AG04450 (cell line): Measurements from ENCODE around the gene TIMM23. TPM values are rescaled to one million over a fixed set of nuclear protein-coding genes. Genes with fewer than 3 reads are reported as not detected.
A peak's percentile ranks its signal among the peaks of the same experiment; 100 is the strongest.

Experiments
- CTCF ChIA-PET: fragments of 300-600, 350-600 bp; formaldehyde crosslinking; extraction: SDS; loops from one replicate; lab custom pipeline; 2022; ENCODE audit warnings: antibody characterized with exemption, inconsistent platforms; lab: Charles Lee
- POLR2A ChIA-PET: fragments of 350-600 bp; formaldehyde crosslinking; extraction: SDS; loops from one replicate; lab custom pipeline; 2021; ENCODE audit warnings: antibody characterized with exemption, inconsistent platforms; lab: Yijun Ruan, JAX
- DNase-seq: peaks from one replicate; pipeline ENCODE4 v3.0.0-alpha.2; 2011; ENCODE audit warnings: low read depth, low spot score
- H3K27ac ChIP-seq: one replicate; pipeline ENCODE4 v1.5.1; 2012; ENCODE audit warnings: low read depth, low read length, control low read depth
- H3K27me3 ChIP-seq: one replicate; pipeline ENCODE4 v1.6.0; 2012; ENCODE audit warnings: low read length; ENCODE audit not compliant: control insufficient read depth, insufficient read depth
- H3K4me3 ChIP-seq: 2 replicates; pipeline ENCODE4 v1.5.1; 2011; ENCODE audit warnings: mild to moderate bottlenecking, low read depth, low read length, control low read depth
- H3K9me3 ChIP-seq: 2 replicates; pipeline ENCODE4 v1.5.1; 2012; ENCODE audit warnings: low read length; ENCODE audit not compliant: control insufficient read depth, insufficient read depth
- CTCF ChIP-seq: IDR thresholded peaks from 2 replicates; pipeline ENCODE4 v1.5.1; 2011; ENCODE audit warnings: low read depth, low read length, control low read depth, inconsistent platforms
- polyA plus RNA-seq: library from polyadenylated mRNA; depleted of rRNA; stranded (reverse); fragments of >200 nt; gene quantifications from 2 replicates; pipeline ENCODE4 v1.2.3, GENCODE V29; 2011

TIMM23 gene
- polyA plus RNA-seq, 1 experiment, result 137 TPM

- TF ChIP-seq CTCF, result no peak; the same call in 1 of the 2 replicates
- peak; percentile 61 for DNase-seq
- CTCF ChIA-PET, result no interaction called here
Measured at GRCh38 chr10:46022978-46023702, 50.9 kb downstream of the TIMM23 start.

GRCh38 chr10:46024948-46025347 lies 52.7 kb downstream of the TIMM23 start:
- no peak for DNase-seq
- CTCF ChIA-PET, result interaction anchor here (0.9 kb wide), 1 partner anchor 9 kb away, joined by 3 read pairs; no protein-coding TSS in a partner anchor
- Histone ChIP-seq H3K27me3 (no peaks in the 10 kb centered on the region), H3K4me3 (no peak overlapping the region), H3K9me3 (no peaks in the 10 kb centered on the region), H3K27ac (no peak overlapping the region)
- POLR2A ChIA-PET, result no interaction called here
- no peak for TF ChIP-seq CTCF

More at GRCh38 chr10:46022978-46023702, 50.9 kb downstream of the TIMM23 start:
- peak overlapping the region; percentile 78 for H3K4me3 ChIP-seq
- POLR2A ChIA-PET, result interaction anchor here (1.1 kb wide), 2 partner anchors 14 to 17 kb away, joined by 4 read pairs; no protein-coding TSS in a partner anchor
- no peaks in the 10 kb centered on the region for H3K9me3 ChIP-seq
- H3K27me3 ChIP-seq, result no peaks in the 10 kb centered on the region
- H3K27ac ChIP-seq, result peak overlapping the region; percentile 97

- no peaks in the 10 kb centered on the region for H3K9me3 ChIP-seq
- POLR2A ChIA-PET, result no interaction called here
- DNase-seq, result no peak
- no peak overlapping the region for H3K4me3 ChIP-seq
- no peak for TF ChIP-seq CTCF
- CTCF ChIA-PET, result no interaction called here
- H3K27ac ChIP-seq, result no peak overlapping the region
- H3K27me3 ChIP-seq, result no peaks in the 10 kb centered on the region
Measured at GRCh38 chr10:46025406-46025805, 53.1 kb downstream of the TIMM23 start.

- Histone ChIP-seq H3K27me3 (no peaks in the 10 kb centered on the region), H3K4me3 (no peak overlapping the region), H3K9me3 (peaks cover 3% of the 10 kb centered on the region; the same call in 1 of the 2 replicates), H3K27ac (no peak overlapping the region)
- ChIA-PET CTCF (interaction anchor here (2.0 kb wide), 1 partner anchor 8 kb away, joined by 6 read pairs; no protein-coding TSS in a partner anchor), POLR2A (no interaction called here)
- no peak for TF ChIP-seq CTCF
- DNase-seq, result no peak
Measured at GRCh38 chr10:46026106-46026505, 53.8 kb downstream of the TIMM23 start.
